ENCODE results near the gene IGSF21.

IGSF21 gene

GRCh38 chr1:18319099-18319498, 211.5 kb downstream of the IGSF21 start:
- Histone ChIP-seq H3K27me3 (ENCODE audit: insufficient read depth, poor library complexity, severe bottlenecking) (no peaks in the 10 kb centered on the region), H3K27ac (replicated peaks) (no peak overlapping the region), H3K4me3 (replicated peaks; ENCODE audit: insufficient read depth, low read length) (no peak overlapping the region)
- TF ChIP-seq POLR2AphosphoS5 (IDR thresholded peaks at IDR 0.05; ENCODE audit: low read depth) (no peak), SPI1 (IDR thresholded peaks at IDR 0.05; ENCODE audit: borderline replicate concordance, low read depth) (no peak), GABPA (IDR thresholded peaks at IDR 0.05; ENCODE audit: low read depth) (no peak), REST (IDR thresholded peaks at IDR 0.05; ENCODE audit: insufficient replicate concordance, low read depth) (no peak), CTCF (IDR thresholded peaks at IDR 0.05; ENCODE audit: insufficient read depth, low read length) (no peak)
- DNase-seq (ENCODE audit: low read depth in 1 of 2, low spot score in 1 of 2): no peak

- no peaks in the 10 kb centered on the region for H3K27me3 ChIP-seq (ENCODE audit: insufficient read depth, poor library complexity, severe bottlenecking)
- no peak overlapping the region for H3K4me3 ChIP-seq (replicated peaks; ENCODE audit: insufficient read depth, low read length)
- no peak for DNase-seq (ENCODE audit: low read depth in 1 of 2, low spot score in 1 of 2)
- TF ChIP-seq POLR2AphosphoS5 (IDR thresholded peaks at IDR 0.05; ENCODE audit: low read depth) (no peak), REST (IDR thresholded peaks at IDR 0.05; ENCODE audit: insufficient replicate concordance, low read depth) (no peak), SPI1 (IDR thresholded peaks at IDR 0.05; ENCODE audit: borderline replicate concordance, low read depth) (no peak), CTCF (IDR thresholded peaks at IDR 0.05; ENCODE audit: insufficient read depth, low read length) (no peak), GABPA (IDR thresholded peaks at IDR 0.05; ENCODE audit: low read depth) (no peak)
- no peak overlapping the region for H3K27ac ChIP-seq (replicated peaks)
Observed at GRCh38 chr1:18320051-18320450, 212.5 kb downstream of the IGSF21 start.

- H3K4me3 ChIP-seq (replicated peaks; ENCODE audit: insufficient read depth, low read length): no peak overlapping the region
- no peak overlapping the region for H3K27ac ChIP-seq (replicated peaks)
- H3K27me3 ChIP-seq (ENCODE audit: insufficient read depth, poor library complexity, severe bottlenecking): no peaks in the 10 kb centered on the region
- no peak for DNase-seq (ENCODE audit: low read depth in 1 of 2, low spot score in 1 of 2)
- no peak for TF ChIP-seq CTCF (IDR thresholded peaks at IDR 0.05; ENCODE audit: insufficient read depth, low read length)
Observed at GRCh38 chr1:18322368-18323032, 214.9 kb downstream of the IGSF21 start.

- no peak overlapping the region for H3K4me3 ChIP-seq (replicated peaks; ENCODE audit: insufficient read depth, low read length)
- no peak overlapping the region for H3K27ac ChIP-seq (replicated peaks)
- no peaks in the 10 kb centered on the region for H3K27me3 ChIP-seq (ENCODE audit: insufficient read depth, poor library complexity, severe bottlenecking)
- no peak for DNase-seq (ENCODE audit: low read depth in 1 of 2, low spot score in 1 of 2)
- TF ChIP-seq CTCF (IDR thresholded peaks at IDR 0.05; ENCODE audit: insufficient read depth, low read length): no peak
Observed at GRCh38 chr1:18323259-18323658, 215.7 kb downstream of the IGSF21 start.
